Measurements from ENCODE around the gene CDH24. TPM values are rescaled to one million over a fixed set of nuclear protein-coding genes. Genes with fewer than 3 reads are reported as not detected.

CDH24 gene
- total and polyA plus RNA-seq, 2 of the 13 experiments (the other 11 are each of a cell fraction or from before 2014, with no cell fraction given), result 0.69 to 0.99 TPM

DNA sequence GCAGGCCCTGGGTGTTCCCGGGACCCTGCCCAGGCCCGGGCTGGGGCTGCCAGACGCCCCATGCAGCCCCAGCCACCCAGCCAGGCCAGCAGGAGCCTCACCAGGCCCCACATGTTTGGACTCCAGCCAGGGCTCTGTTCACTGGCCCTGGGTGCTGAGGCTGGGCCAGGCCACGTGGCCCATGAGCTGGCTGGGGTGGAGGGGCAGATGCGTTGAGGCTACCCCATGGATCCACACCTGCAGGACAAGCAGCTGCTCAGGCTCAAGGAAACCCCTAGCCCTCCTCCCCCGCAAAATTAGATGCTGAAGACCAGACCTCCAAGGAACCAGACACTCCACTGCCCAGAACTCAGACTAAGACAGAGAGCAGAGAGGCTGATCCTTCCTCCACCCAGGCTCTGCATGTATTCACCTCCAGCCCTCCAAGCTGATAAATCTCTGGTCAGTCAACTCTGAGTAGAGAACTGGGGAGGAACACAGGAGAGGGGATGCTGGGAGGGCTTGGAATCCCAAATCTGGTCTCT lies 1.6 kb downstream of the CDH24 start (continued):
- TF ChIP-seq, protein P1, sequence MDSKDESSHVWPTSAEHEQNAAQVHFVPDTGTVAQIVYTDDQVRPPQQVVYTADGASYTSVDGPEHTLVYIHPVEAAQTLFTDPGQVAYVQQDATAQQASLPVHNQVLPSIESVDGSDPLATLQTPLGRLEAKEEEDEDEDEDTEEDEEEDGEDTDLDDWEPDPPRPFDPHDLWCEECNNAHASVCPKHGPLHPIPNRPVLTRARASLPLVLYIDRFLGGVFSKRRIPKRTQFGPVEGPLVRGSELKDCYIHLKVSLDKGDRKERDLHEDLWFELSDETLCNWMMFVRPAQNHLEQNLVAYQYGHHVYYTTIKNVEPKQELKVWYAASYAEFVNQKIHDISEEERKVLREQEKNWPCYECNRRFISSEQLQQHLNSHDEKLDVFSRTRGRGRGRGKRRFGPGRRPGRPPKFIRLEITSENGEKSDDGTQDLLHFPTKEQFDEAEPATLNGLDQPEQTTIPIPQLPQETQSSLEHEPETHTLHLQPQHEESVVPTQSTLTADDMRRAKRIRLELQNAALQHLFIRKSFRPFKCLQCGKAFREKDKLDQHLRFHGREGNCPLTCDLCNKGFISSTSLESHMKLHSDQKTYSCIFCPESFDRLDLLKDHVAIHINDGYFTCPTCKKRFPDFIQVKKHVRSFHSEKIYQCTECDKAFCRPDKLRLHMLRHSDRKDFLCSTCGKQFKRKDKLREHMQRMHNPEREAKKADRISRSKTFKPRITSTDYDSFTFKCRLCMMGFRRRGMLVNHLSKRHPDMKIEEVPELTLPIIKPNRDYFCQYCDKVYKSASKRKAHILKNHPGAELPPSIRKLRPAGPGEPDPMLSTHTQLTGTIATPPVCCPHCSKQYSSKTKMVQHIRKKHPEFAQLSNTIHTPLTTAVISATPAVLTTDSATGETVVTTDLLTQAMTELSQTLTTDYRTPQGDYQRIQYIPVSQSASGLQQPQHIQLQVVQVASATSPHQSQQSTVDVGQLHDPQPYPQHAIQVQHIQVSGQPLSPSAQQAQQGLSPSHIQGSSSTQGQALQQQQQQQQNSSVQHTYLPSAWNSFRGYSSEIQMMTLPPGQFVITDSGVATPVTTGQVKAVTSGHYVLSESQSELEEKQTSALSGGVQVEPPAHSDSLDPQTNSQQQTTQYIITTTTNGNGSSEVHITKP (CRISPR knock-in tag; IDR thresholded peaks at IDR 0.05; ENCODE audit: low read depth), result no peak
- TF ChIP-seq BORCS8-MEF2B (CRISPR knock-in tag; IDR thresholded peaks at IDR 0.05), result peak; percentile 47; the same call in 1 of the 2 replicates

DNA sequence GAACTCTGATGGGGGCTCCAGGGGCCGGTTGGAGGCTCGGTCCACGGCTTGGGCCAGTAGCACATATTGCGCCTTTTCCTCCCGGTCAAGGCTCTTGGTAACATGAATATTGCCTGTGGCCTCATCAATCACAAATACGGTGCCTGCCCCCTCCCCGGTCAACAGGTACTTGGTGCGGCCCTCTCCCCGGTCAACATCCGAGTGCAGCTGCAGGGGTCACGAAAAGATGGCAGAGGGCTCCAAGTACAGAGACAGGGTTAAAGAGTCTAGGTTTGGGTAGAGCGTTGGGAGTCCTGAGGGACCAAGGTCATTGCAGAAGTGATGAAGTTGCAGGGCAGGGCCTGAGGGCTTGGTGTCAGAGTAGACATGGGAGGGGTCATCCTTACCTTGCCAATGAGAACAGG lies 2.2 kb downstream of the CDH24 start:
- FAIRE-seq (no peak), ATAC-seq (no peak), DNase-seq (ENCODE audit: low spot score) (no peak)
- Histone ChIP-seq H3K79me2 (ENCODE audit: insufficient read depth, low read length) (no peaks in the 10 kb centered on the region), H3K36me3 (replicated peaks in 1 of 2; ENCODE audit: control insufficient read depth in 1 of 2, insufficient read depth in 2 of 2, low read length in 2 of 2) (peaks cover 10 to 12% of the 10 kb centered on the region in 2 experiments), H3K4me1 (ENCODE audit: insufficient read depth, low read length) (peaks cover 26% of the 10 kb centered on the region), H3K9me3 (ENCODE audit: low read length) (no peaks in the 10 kb centered on the region), H3K9ac (ENCODE audit: insufficient read depth, low read depth, low read length) (no peak overlapping the region), H4K20me1 (ENCODE audit: insufficient read depth, low read length) (peaks cover 13% of the 10 kb centered on the region; the same call in 1 of the 2 replicates), H3K27me3 (ENCODE audit: control insufficient read depth in 1 of 2, insufficient read depth in 2 of 2, low read length in 2 of 2) (peaks cover 0 to 6% of the 10 kb centered on the region in 2 experiments; a peak in 1 of 5 replicates), H3K4me3 (replicated peaks in 1 of 3; ENCODE audit: insufficient read depth in 1 of 3, low read depth in 2 of 3, low read length in 3 of 3) (no peak overlapping the region), H3K27ac (ENCODE audit: extremely low read length, insufficient read depth, low read length) (no peak overlapping the region), H2AFZ (ENCODE audit: low read length) (no peak overlapping the region), H3K4me2 (ENCODE audit: low read depth, low read length) (no peak overlapping the region)
- intact Hi-C loops (cut with micrococcal nuclease; ENCODE audit: unreplicated experiment) (no loop called here), in situ Hi-C loops (cut with HindIII; ENCODE audit: extremely low pct_ligation_motif_present, low pct_unique_long_range_greater_than_20kb) (no loop called here)
- BruUV-seq (replicated peaks), result no TSS peak
- ChIA-PET CTCF (ENCODE audit: low intra/inter-chr PET ratio, low total read pairs) (interaction anchor here (0.9 to 8.5 kb wide), 8 partner anchors 14 to 498 kb away, joined by 3 to 173 read pairs (median 28); no protein-coding TSS in a partner anchor), POLR2A (interaction anchor here (0.8 to 7.4 kb wide), 9 partner anchors 8 to 77 kb away, joined by 3 to 72 read pairs (median 12); partner anchors contain the start of genes ACIN1, AJUBA and C14orf119)
- WGBS (ENCODE audit: low lambda C conversion rate), result 87% methylated on average over 12 of the region's 12 CpGs
- TF ChIP-seq MTA1 (CRISPR knock-in tag; IDR thresholded peaks at IDR 0.05; ENCODE audit: borderline replicate concordance) (no peak), BORCS8-MEF2B (CRISPR knock-in tag; IDR thresholded peaks at IDR 0.05) (peak; percentile 14; the same call in 1 of the 2 replicates), ZNF180 (CRISPR knock-in tag; IDR thresholded peaks at IDR 0.05; ENCODE audit: borderline replicate concordance, low read depth) (no peak), HOXD1 (CRISPR knock-in tag; IDR thresholded peaks at IDR 0.05) (0 out of 2 replicates have a peak, but pooled peaks have one; percentile 55), GFI1 (CRISPR knock-in tag; IDR thresholded peaks at IDR 0.05; ENCODE audit: borderline replicate concordance) (no peak), ZFX (CRISPR knock-in tag; IDR thresholded peaks at IDR 0.05; ENCODE audit: low read depth) (peak; percentile 38; the same call in 1 of the 2 replicates), KDM5B (CRISPR knock-in tag; IDR thresholded peaks at IDR 0.05; ENCODE audit: borderline replicate concordance) (no peak), ATF7-NPFF (CRISPR knock-in tag; IDR thresholded peaks at IDR 0.05; ENCODE audit: low read depth) (0 out of 2 replicates have a peak, but pooled peaks have one; percentile 45), REPIN1 (CRISPR knock-in tag; IDR thresholded peaks at IDR 0.05; ENCODE audit: borderline replicate concordance, low read depth) (0 out of 2 replicates have a peak, but pooled peaks have one; percentile 18), CHCHD3 (CRISPR knock-in tag; IDR thresholded peaks at IDR 0.05) (0 out of 2 replicates have a peak, but pooled peaks have one; percentile 11), ZNF225 (CRISPR knock-in tag; IDR thresholded peaks at IDR 0.05) (peak; percentile 29; the same call in 1 of the 2 replicates), ZNF724P (CRISPR knock-in tag; IDR thresholded peaks at IDR 0.05; ENCODE audit: borderline replicate concordance) (peak; percentile 54; the same call in 1 of the 2 replicates), MXD4 (CRISPR knock-in tag; IDR thresholded peaks at IDR 0.05) (no peak)
- TF ChIP-seq, protein P2, sequence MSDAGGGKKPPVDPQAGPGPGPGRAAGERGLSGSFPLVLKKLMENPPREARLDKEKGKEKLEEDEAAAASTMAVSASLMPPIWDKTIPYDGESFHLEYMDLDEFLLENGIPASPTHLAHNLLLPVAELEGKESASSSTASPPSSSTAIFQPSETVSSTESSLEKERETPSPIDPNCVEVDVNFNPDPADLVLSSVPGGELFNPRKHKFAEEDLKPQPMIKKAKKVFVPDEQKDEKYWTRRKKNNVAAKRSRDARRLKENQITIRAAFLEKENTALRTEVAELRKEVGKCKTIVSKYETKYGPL (CRISPR knock-in tag; IDR thresholded peaks at IDR 0.05), result no peak
- TF ChIP-seq, protein P3, sequence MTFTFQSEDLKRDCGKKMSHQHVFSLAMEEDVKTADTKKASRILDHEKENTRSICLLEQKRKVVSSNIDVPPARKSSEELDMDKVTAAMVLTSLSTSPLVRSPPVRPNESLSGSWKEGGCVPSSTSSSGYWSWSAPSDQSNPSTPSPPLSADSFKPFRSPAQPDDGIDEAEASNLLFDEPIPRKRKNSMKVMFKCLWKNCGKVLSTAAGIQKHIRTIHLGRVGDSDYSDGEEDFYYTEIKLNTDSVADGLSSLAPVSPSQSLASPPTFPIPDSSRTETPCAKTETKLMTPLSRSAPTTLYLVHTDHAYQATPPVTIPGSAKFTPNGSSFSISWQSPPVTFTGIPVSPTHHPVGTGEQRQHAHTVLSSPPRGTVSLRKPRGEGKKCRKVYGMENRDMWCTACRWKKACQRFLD (CRISPR knock-in tag; IDR thresholded peaks at IDR 0.05; ENCODE audit: borderline replicate concordance), result 0 out of 2 replicates have a peak, but pooled peaks have one; percentile 58
